Type B pancreatic cell (in vitro differentiated cells): Measurements from ENCODE around the gene ZBED1. TPM values are rescaled to one million over a fixed set of nuclear protein-coding genes. Genes with fewer than 3 reads are reported as not detected.
"Not testable (repeated sequence)": the region's sequence is repeated elsewhere in the genome, so short reads cannot be mapped to it uniquely, and the experiment has no call there.

ENCODE experiments used
- DNase-seq: peaks from one replicate; pipeline ENCODE4 v3.0.0; 2021; ENCODE audit warnings: mixed read lengths; ENCODE audit not compliant: unreplicated experiment; ENCODE audit errors: extremely low spot score
- H3K27ac Mint-ChIP-seq: 2 replicates; pipeline ENCODE4 v1.8.0; 2021; ENCODE audit warnings: mild to moderate bottlenecking, mixed read lengths
- H3K27me3 Mint-ChIP-seq: 2 replicates; pipeline ENCODE4 v1.8.0; 2021; ENCODE audit warnings: mixed read lengths
- H3K36me3 Mint-ChIP-seq: 2 replicates; pipeline ENCODE4 v1.8.0; 2021; ENCODE audit warnings: mixed read lengths
- H3K4me1 Mint-ChIP-seq: one replicate; pipeline ENCODE4 v1.8.0; 2021; ENCODE audit warnings: mixed read lengths; ENCODE audit not compliant: unreplicated experiment
- H3K4me3 Mint-ChIP-seq: 2 replicates; pipeline ENCODE4 v1.8.0; 2021; ENCODE audit warnings: mild to moderate bottlenecking, mixed read lengths
- H3K9me3 Mint-ChIP-seq: 2 replicates; pipeline ENCODE4 v1.8.0; 2021; ENCODE audit warnings: mixed read lengths
- CTCF ChIP-seq: fragments of 200-600 bp; sonication (generic); conservative IDR thresholded peaks from 2 replicates; pipeline ENCODE4 v1.5.0; 2021; ENCODE audit warnings: antibody characterized with exemption, mild to moderate bottlenecking
- total RNA-seq: library from RNA; stranded (reverse); gene quantifications from 2 replicates; pipeline ENCODE4 v1.2.1, GENCODE V29; 2021; ENCODE audit warnings: low replicate concordance

ZBED1 gene
- total RNA-seq, 1 donor from 2014 or later, result 42.0 TPM

- no peak for TF ChIP-seq CTCF
- peaks cover 18% of the 10 kb centered on the region for H3K36me3 Mint-ChIP-seq
- no peaks in the 10 kb centered on the region for H3K9me3 Mint-ChIP-seq
- no peak overlapping the region for H3K4me3 Mint-ChIP-seq
- no peaks in the 10 kb centered on the region for H3K27me3 Mint-ChIP-seq
- no peak overlapping the region for H3K27ac Mint-ChIP-seq
- no peak for DNase-seq
- H3K4me1 Mint-ChIP-seq, result peaks cover 11% of the 10 kb centered on the region
These were observed 14.9 kb downstream of the ZBED1 start for GRCh38 chrX:2485789-2486345.

GRCh38 chrX:2484721-2485648 is 15.8 kb downstream of the ZBED1 start:
- DNase-seq, result no peak
- H3K4me1 Mint-ChIP-seq, result peaks cover 11% of the 10 kb centered on the region
- H3K27ac Mint-ChIP-seq, result peak overlapping the region; percentile 41

DNA sequence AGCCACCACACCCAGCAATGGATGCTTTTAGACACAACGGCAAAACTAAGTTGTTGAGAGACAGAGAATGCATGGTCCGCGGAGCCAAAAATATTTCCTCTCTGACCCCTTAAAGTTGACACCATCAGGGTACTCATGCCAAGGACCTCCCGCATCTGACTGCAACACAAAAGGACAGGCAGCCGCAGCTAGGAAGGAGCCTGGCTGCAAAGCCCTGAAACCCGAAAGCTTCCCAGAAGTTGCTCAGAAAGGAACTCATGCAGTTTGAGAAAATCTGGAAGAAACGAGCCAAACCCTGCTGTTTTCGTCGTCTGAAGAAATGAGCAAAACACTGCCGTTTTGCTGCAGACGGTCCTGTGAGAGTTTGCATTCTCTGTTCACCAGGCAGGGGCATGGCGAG is 16.5 kb downstream of the ZBED1 start:
- Mint-ChIP-seq H3K4me3 (no peak overlapping the region), H3K36me3 (peaks cover 26% of the 10 kb centered on the region)

More at GRCh38 chrX:2484721-2485648, 15.8 kb downstream of the ZBED1 start:
- no peak for TF ChIP-seq CTCF
- Mint-ChIP-seq H3K27me3 (no peaks in the 10 kb centered on the region), H3K4me3 (no peak overlapping the region), H3K36me3 (peaks cover 21% of the 10 kb centered on the region), H3K9me3 (no peaks in the 10 kb centered on the region)

GRCh38 chrX:2483398-2484060 is 17.2 kb downstream of the ZBED1 start:
- Mint-ChIP-seq H3K9me3 (peaks cover 2% of the 10 kb centered on the region), H3K4me1 (peaks cover 11% of the 10 kb centered on the region), H3K4me3 (no peak overlapping the region), H3K27ac (no peak overlapping the region), H3K36me3 (peaks cover 24% of the 10 kb centered on the region), H3K27me3 (no peaks in the 10 kb centered on the region)
- DNase-seq, result no peak
- no peak for TF ChIP-seq CTCF

More for the DNA sequence above, 16.5 kb downstream of the ZBED1 start:
- no peak for TF ChIP-seq CTCF
- Mint-ChIP-seq H3K4me1 (peaks cover 11% of the 10 kb centered on the region), H3K9me3 (no peaks in the 10 kb centered on the region), H3K27me3 (no peaks in the 10 kb centered on the region), H3K27ac (peak overlapping the region; percentile 41)
- no peak for DNase-seq

DNA sequence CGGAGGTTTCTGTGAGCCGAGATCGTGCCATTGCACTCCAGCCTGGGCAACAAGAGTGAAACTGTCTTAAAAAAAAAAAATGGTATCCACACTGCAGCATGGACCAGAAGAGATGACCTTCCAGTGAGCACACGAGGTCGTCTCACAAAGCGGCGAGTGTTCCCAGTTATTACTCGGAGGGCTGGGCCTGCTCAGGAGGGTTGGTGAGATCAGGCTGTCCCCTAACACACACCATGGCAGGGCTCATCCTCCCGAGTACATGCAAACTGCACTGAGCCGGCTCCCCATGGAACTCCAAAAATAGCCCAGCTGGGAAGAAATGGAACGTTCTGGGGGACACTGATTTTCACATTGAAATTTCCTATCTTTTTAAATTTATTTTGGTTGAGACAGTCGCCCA is 19.2 kb downstream of the ZBED1 start:
- not testable (repeated sequence) for H3K9me3 Mint-ChIP-seq, DNase-seq, H3K4me3 Mint-ChIP-seq, H3K27me3 Mint-ChIP-seq, H3K27ac Mint-ChIP-seq
- Mint-ChIP-seq H3K4me1 (peaks cover 11% of the 10 kb centered on the region), H3K36me3 (peaks cover 19% of the 10 kb centered on the region)

DNA sequence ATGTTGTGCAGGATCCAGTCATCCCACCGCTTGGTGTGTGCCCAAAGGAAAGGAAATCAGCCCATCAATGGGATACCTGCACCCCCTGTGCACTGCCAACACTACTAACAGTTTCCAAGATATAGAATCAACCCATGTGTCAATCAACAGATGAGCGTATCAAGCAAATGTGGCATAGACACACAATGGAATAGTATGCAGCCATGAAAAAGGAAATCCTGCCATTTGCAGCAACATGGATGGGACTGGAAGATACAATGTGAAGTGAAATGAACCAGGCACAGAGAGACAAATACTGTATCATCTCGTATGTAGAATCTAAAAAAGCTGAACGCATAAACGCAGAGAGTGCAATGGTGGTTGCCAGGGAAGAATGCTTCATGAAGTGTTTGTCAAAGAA is 20.8 kb downstream of the ZBED1 start:
- H3K36me3 Mint-ChIP-seq, result peaks cover 13% of the 10 kb centered on the region
- not testable (repeated sequence) for H3K27me3 Mint-ChIP-seq, H3K27ac Mint-ChIP-seq, H3K4me1 Mint-ChIP-seq, DNase-seq, H3K9me3 Mint-ChIP-seq, H3K4me3 Mint-ChIP-seq
